ENCODE data around the gene STMND1. TPM values are rescaled to one million over a fixed set of nuclear protein-coding genes. Genes with fewer than 3 reads are reported as not detected.

STMND1 gene
- total and polyA plus RNA-seq, 2 donors (not counting 1 experiment from before 2014, with no cell fraction given) = not detected

DNA sequence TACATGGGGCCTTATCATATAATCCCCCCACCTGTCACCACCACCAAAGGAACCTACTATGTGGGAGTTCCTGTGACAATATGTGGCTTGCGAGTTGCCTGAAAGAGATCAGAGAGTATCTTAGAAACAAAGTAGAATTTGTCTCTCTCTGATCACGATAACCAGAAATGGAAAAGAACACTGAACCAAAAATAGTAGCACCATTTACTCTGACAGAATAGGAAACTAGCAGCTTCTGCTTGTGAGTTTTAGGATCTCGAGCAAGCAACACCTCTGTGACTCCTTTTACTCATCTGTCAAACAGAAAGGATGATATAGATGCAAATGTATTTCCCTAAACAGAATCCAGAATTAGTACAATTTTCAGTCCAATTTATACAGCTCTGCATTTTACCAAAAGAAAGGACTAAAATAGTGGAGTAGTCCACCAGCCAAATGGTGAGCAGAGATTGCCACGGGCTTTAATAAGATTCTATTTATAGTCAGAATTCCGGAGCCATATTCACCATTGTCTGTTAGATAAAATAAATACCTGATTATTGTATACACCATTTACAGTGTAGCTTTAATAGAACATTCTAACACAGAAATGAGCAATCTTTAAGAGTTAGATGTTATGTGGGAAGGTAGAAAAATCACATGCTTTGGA lies 19.9 kb upstream of the STMND1 start:
- no peaks in the 10 kb centered on the region for H3K4me1 Mint-ChIP-seq

DNA sequence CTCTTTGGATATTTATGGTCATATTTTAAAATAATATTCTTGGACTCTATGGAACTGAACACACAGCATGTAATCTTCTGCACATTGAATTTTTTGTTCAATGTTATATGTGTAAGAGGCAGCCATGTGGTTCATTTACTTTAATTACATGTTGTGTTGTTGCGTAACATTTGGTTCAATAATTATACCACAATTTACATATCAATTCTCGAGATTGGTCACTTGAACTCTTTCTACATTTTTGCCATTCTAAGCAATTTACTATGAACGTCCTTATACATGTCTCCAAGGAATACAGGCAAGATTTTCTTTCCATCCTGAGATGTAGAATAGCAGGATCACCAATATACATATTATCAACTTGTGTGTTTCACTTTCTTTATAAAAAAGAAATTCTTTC lies 18.5 kb upstream of the STMND1 start:
- intact Hi-C loops (cut with micrococcal nuclease) = no loop called here
- POLR2A ChIA-PET = no interaction called here
- no peak for TF ChIP-seq EZH2 (IDR thresholded peaks at IDR 0.05; ENCODE audit: borderline replicate concordance, insufficient read depth, low read depth, low read length, poor library complexity, severe bottlenecking)
- TF ChIP-seq, protein P1, sequence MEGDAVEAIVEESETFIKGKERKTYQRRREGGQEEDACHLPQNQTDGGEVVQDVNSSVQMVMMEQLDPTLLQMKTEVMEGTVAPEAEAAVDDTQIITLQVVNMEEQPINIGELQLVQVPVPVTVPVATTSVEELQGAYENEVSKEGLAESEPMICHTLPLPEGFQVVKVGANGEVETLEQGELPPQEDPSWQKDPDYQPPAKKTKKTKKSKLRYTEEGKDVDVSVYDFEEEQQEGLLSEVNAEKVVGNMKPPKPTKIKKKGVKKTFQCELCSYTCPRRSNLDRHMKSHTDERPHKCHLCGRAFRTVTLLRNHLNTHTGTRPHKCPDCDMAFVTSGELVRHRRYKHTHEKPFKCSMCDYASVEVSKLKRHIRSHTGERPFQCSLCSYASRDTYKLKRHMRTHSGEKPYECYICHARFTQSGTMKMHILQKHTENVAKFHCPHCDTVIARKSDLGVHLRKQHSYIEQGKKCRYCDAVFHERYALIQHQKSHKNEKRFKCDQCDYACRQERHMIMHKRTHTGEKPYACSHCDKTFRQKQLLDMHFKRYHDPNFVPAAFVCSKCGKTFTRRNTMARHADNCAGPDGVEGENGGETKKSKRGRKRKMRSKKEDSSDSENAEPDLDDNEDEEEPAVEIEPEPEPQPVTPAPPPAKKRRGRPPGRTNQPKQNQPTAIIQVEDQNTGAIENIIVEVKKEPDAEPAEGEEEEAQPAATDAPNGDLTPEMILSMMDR (IDR thresholded peaks at IDR 0.05) = no peak
- H3K27me3 ChIP-seq (replicated peaks in 1 of 4; ENCODE audit: control extremely low read depth in 1 of 4, control insufficient read depth in 3 of 4, insufficient read depth in 4 of 4, low read length in 3 of 4) = no peaks in the 10 kb centered on the region
- no peaks in the 10 kb centered on the region for H3K79me2 ChIP-seq (ENCODE audit: control insufficient read depth, insufficient read depth, low read length)
- H2AFZ ChIP-seq (ENCODE audit: insufficient read depth, low read depth, low read length, poor library complexity, severe bottlenecking) = no peak overlapping the region
- H3K4me2 ChIP-seq (replicated peaks; ENCODE audit: low read depth, low read length, poor library complexity, severe bottlenecking) = no peak overlapping the region
- H3K9me3 ChIP-seq (ENCODE audit: control extremely low read depth in 1 of 3, control insufficient read depth in 2 of 3, insufficient read depth in 1 of 3, low read length in 2 of 3) = no peaks in the 10 kb centered on the region
- Mint-ChIP-seq H3K27me3 (peaks cover 7% of the 10 kb centered on the region), H3K4me3 (no peak overlapping the region), H3K9me3 (ENCODE audit: insufficient read depth) (no peaks in the 10 kb centered on the region), H3K4me1 (no peaks in the 10 kb centered on the region), H3K27ac (no peak overlapping the region)
- H3K36me3 ChIP-seq (replicated peaks in 1 of 2; ENCODE audit: control extremely low read depth in 1 of 2, control insufficient read depth in 1 of 2, extremely low read depth in 1 of 2, insufficient read depth in 2 of 2, low read length in 1 of 2) = no peaks in the 10 kb centered on the region
- DNase-seq (no peak), ATAC-seq (ENCODE audit: low read depth) (no peak)
- H3K4me1 ChIP-seq (ENCODE audit: control insufficient read depth in 2 of 2, insufficient read depth in 2 of 2, low read length in 2 of 2) = no peaks in the 10 kb centered on the region
- CTCF ChIA-PET = no interaction called here
- no peak overlapping the region for H3K27ac ChIP-seq (ENCODE audit: low read length in 2 of 2)
- no CpG with 5 or more reads among the region's 3 CpGs for WGBS (ENCODE audit: insufficient coverage)
- no peak overlapping the region for H3K9ac ChIP-seq (ENCODE audit: low read length)
- H3K4me3 ChIP-seq (ENCODE audit: control extremely low read depth in 1 of 5, extremely low read depth in 1 of 5, insufficient read depth in 1 of 5, low read depth in 2 of 5, low read length in 4 of 5) = no peak overlapping the region
- no peaks in the 10 kb centered on the region for H4K20me1 ChIP-seq (ENCODE audit: control insufficient read depth, insufficient read depth, low read length, poor library complexity, severe bottlenecking)

More for the DNA sequence above, 19.9 kb upstream of the STMND1 start:
- no peaks in the 10 kb centered on the region for H3K79me2 ChIP-seq (ENCODE audit: control insufficient read depth, insufficient read depth, low read length)
- Mint-ChIP-seq H3K27me3 (peaks cover 7% of the 10 kb centered on the region), H3K4me3 (no peak overlapping the region), H3K27ac (no peak overlapping the region), H3K9me3 (ENCODE audit: insufficient read depth) (no peaks in the 10 kb centered on the region)
- H3K36me3 ChIP-seq (replicated peaks in 1 of 2; ENCODE audit: control extremely low read depth in 1 of 2, control insufficient read depth in 1 of 2, extremely low read depth in 1 of 2, insufficient read depth in 2 of 2, low read length in 1 of 2) = no peaks in the 10 kb centered on the region
- intact Hi-C loops (cut with micrococcal nuclease) = no loop called here
- H4K20me1 ChIP-seq (ENCODE audit: control insufficient read depth, insufficient read depth, low read length, poor library complexity, severe bottlenecking) = no peaks in the 10 kb centered on the region
- H3K27ac ChIP-seq (ENCODE audit: low read length in 2 of 2) = no peak overlapping the region
- ATAC-seq (ENCODE audit: low read depth) (no peak), DNase-seq (no peak)
- ChIA-PET CTCF (no interaction called here), POLR2A (no interaction called here)
- H3K9ac ChIP-seq (ENCODE audit: low read length) = no peak overlapping the region
- no peak overlapping the region for H2AFZ ChIP-seq (ENCODE audit: insufficient read depth, low read depth, low read length, poor library complexity, severe bottlenecking)
- no peaks in the 10 kb centered on the region for H3K27me3 ChIP-seq (replicated peaks in 1 of 4; ENCODE audit: control extremely low read depth in 1 of 4, control insufficient read depth in 3 of 4, insufficient read depth in 4 of 4, low read length in 3 of 4)
- no peak overlapping the region for H3K4me3 ChIP-seq (ENCODE audit: control extremely low read depth in 1 of 5, extremely low read depth in 1 of 5, insufficient read depth in 1 of 5, low read depth in 2 of 5, low read length in 4 of 5)
- TF ChIP-seq, protein P1 (IDR thresholded peaks at IDR 0.05) = no peak
- no peak for TF ChIP-seq EZH2 (IDR thresholded peaks at IDR 0.05; ENCODE audit: borderline replicate concordance, insufficient read depth, low read depth, low read length, poor library complexity, severe bottlenecking)
- no peak overlapping the region for H3K4me2 ChIP-seq (replicated peaks; ENCODE audit: low read depth, low read length, poor library complexity, severe bottlenecking)
- no peaks in the 10 kb centered on the region for H3K4me1 ChIP-seq (ENCODE audit: control insufficient read depth in 2 of 2, insufficient read depth in 2 of 2, low read length in 2 of 2)
- 86% methylated on average over 1 of the region's 5 CpGs for whole genome bisulfite sequencing (ENCODE audit: insufficient coverage)
- no peaks in the 10 kb centered on the region for H3K9me3 ChIP-seq (ENCODE audit: control extremely low read depth in 1 of 3, control insufficient read depth in 2 of 3, insufficient read depth in 1 of 3, low read length in 2 of 3)

Data from B cell (primary cell).